PC-3 (cell line): Measurements from ENCODE around the gene CEPT1.

Source experiments
- EZH2 ChIP-seq: fragments of 300-600 bp; sonication (generic); IDR thresholded peaks from one replicate; pipeline ENCODE4 v1.6.1; 2017; ENCODE audit warnings: antibody characterized with exemption, mild to moderate bottlenecking, low read length; ENCODE audit not compliant: unreplicated experiment
- TF ChIP-seq, protein P1 (sequence below): fragments of 300-600 bp; sonication (generic); conservative IDR thresholded peaks from 2 replicates; pipeline ENCODE4 v1.5.1; 2017; ENCODE audit warnings: antibody characterized with exemption, low read depth, mild to moderate bottlenecking, low read length

DNA sequence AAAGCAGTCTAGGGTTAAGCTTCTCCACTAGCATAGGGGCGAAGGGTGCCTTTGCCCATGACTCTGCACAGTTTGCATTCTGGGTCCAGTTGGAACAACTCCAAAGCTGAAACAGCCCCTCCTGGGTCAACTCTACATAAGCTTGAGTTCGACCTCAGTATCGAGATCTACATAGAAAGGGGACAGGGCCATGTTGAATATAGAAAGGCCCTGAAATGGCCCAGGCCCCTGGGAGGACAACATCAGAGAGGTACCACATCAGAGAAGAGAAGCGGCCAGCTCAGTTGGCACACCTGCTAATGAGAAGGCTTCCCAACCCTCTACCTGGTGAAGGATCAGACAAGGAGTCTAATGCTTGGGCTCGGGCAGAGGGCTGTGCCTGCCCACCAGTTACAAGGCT, 58.8 kb downstream of the CEPT1 start:
- TF ChIP-seq, protein P1, sequence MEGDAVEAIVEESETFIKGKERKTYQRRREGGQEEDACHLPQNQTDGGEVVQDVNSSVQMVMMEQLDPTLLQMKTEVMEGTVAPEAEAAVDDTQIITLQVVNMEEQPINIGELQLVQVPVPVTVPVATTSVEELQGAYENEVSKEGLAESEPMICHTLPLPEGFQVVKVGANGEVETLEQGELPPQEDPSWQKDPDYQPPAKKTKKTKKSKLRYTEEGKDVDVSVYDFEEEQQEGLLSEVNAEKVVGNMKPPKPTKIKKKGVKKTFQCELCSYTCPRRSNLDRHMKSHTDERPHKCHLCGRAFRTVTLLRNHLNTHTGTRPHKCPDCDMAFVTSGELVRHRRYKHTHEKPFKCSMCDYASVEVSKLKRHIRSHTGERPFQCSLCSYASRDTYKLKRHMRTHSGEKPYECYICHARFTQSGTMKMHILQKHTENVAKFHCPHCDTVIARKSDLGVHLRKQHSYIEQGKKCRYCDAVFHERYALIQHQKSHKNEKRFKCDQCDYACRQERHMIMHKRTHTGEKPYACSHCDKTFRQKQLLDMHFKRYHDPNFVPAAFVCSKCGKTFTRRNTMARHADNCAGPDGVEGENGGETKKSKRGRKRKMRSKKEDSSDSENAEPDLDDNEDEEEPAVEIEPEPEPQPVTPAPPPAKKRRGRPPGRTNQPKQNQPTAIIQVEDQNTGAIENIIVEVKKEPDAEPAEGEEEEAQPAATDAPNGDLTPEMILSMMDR: no peak
- TF ChIP-seq EZH2: no peak
